ENCODE data around the gene MIA. TPM values are rescaled to one million over a fixed set of nuclear protein-coding genes. Genes with fewer than 3 reads are reported as not detected.
A peak's percentile ranks its signal among the peaks of the same experiment; 100 is the strongest.
"Not testable (repeated sequence)": the region's sequence is repeated elsewhere in the genome, so short reads cannot be mapped to it uniquely, and the experiment has no call there.

The MIA gene
- total RNA-seq, 1 experiment from 2014 or later: not detected

DNA sequence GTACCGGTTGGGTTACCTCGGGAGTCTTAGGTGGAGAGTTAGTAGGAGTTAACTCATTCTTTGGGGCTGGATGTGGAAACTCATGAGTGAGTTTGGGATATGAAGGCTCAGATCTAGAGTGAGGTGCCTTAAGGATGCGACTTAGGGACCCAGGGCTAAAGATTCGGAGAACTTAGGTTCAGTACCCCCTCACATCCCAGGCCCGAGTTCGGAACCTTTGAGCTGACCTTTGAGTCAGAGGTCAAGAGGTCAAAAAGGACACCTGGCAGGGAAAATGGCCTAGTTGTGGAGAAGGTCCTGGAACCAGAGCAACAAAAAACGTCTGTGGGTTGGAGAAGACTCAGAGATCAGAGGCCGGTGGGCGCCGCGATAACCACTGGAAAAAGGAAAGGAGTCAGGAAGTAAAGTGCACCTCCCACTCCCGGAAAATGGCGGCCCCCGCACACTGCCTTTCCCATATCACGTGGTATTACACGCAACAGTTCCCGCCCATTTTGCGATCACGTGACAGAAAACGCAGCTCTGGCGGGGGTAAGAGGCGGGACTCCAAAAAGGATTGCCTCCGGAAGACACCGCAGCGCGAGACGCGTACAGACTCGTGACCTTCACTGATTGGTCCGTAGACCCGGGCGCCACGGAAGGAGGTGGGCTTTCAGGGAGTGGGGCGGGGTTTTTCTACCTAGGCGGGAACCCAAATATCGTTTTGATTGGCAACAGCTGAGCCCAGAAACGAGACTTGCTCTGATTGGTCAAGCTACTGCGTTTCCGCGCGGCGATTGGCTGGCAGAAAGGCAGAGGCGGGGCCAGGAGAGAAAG, 25.1 kb upstream of the MIA start, which contains the start of gene ACTMAP:
Gene ACTMAP (minus strand): TSS at position 420 of the 816 bp plus-strand sequence. CDS start 674 bp downstream, outside the sequence.
- peak; percentile 100 for DNase-seq (ENCODE audit: low spot score)

- peak; percentile 98 for DNase-seq (ENCODE audit: low spot score)
These were observed 24.3 kb upstream of the MIA start, which contains the start of gene SNRPA for GRCh38 chr19:40750874-40751537. Gene SNRPA, plus strand, starts transcription at chr19:40751203. Its CDS starts 206 bp downstream, at chr19:40751409.

DNA sequence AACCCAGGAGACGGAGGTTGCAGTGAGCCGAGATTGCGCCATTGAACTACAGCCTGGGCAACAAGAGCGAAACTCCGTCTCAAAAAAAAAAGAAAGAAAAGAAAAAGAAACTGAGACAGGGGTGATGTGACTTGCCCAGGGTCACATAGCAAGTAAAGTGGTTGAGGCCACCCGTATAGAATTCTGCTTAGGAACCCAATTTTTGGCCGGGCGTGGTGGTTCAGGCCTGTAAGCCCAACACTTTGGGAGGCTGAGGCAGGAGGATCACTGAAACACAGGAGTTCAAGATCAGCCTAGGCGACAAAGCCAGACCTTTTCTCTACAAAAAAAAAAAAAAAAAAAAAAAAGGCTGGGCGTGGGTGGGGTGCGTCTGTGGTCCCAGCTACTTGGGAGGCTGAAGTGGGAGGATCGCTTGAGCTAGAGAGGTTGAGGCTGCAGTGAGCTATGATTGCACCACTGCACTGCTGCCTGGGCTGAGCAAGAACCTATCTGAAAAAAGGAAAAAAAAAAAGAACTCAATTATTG, 23.0 kb upstream of the MIA start:
- DNase-seq (ENCODE audit: low spot score): no peak

DNA sequence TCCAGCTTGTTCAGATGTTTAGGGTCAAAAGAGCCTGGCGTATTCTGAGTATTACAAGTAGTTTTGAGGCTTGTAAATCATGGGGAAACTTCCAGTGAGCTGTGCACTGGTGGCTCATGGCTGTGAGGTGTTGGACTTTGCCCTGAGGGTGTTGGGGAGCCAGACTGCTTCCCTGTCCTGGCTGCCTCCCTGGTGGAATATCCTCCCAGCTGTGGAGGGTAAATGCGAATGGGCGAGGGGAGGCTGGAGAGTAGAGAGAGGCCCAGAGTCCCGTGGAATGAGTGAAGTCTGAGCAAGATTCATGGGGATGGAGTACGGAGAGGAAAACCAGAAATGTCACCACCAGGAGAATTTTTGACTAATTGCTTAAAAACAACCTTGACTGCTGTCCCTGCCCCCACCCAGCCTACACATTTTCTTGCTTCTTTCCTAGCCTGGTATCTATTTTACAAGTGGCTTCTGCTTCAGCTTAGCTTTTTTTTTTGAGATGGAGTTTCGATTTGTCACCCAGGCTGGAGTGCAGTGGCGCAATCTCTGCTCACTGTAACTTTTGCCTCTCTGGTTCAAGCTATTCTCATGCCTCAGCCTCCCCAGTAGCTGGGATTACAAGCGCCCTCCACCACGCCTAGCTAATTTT, 20.6 kb upstream of the MIA start:
- DNase-seq (ENCODE audit: low spot score): no peak

DNA sequence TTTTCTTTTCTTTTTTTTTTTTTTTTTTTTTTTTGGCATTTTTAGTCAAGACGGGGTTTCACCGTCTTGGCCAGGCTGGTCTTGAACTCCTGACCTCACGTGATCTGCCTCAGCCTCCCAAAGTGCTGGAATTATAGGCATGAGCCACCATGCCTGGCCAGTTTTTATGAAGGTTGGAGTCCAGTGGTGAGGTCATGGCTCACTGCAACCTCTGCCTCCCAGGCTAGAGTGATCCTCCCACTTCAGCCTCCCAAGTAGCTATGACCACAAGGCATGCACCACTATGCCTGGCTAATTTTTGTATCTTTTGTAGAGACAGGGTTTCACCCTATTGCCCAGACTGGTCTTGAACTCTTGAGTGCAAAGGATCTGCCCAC, 20.1 kb upstream of the MIA start:
- DNase-seq (ENCODE audit: low spot score): no peak

- DNase-seq (ENCODE audit: low spot score): no peak
These were observed 19.5 kb upstream of the MIA start for GRCh38 chr19:40755791-40756190.

GRCh38 chr19:40756502-40757110, 18.7 kb upstream of the MIA start:
- no peak for DNase-seq (ENCODE audit: low spot score)

DNA sequence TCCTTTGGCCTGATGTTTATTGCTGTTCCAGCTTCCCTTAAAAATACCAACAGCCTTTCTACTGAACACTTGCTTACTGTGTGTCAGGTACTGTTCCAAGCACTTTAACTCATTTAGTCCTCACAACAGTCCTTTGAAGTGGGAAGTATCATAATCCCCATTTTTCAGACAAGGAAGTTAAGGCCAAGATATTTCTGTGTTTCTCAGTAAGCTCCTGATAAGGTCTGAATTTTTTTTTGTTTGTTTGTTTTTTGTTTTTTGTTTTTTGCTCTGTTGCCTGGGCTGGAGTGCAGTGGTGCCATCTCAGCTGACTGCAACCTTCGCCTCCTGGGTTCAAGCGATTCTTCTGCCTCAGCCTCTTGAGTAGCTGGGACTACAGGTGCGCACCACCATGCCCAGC, 16.8 kb upstream of the MIA start:
- DNase-seq (ENCODE audit: low spot score): no peak

GRCh38 chr19:40759352-40759751, 16.0 kb upstream of the MIA start:
- no peak for DNase-seq (ENCODE audit: low spot score)

DNA sequence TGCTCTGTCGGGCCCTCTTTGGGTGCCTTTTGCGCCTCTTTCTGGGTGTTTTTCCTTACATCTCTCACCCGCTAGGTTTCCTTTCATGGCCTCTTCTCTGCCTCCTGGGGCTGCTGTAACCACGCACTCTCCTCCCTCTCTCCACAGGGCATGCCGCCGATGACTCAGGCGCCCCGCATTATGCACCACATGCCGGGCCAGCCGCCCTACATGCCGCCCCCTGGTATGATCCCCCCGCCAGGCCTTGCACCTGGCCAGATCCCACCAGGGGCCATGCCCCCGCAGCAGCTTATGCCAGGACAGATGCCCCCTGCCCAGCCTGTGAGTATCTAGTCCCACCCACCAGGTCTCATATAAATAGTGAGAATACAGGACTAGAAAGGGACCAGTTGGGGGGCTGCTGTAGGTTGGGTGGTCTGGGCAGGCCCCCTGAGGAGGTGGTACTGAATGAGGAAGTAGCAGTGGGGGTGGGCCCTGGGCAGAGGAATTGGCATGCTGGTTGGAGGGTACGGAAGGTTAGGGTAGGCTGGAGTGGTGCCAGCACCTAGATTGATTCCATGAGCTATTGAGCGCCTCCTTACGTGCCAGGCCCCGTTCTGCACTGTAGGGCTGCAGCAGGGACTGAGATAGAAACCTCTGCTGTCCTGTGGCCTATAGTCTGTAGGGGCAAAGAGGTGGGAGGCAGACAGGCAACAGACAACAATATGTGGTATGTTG, 12.4 kb upstream of the MIA start:
- no peak for DNase-seq (ENCODE audit: low spot score)

DNA sequence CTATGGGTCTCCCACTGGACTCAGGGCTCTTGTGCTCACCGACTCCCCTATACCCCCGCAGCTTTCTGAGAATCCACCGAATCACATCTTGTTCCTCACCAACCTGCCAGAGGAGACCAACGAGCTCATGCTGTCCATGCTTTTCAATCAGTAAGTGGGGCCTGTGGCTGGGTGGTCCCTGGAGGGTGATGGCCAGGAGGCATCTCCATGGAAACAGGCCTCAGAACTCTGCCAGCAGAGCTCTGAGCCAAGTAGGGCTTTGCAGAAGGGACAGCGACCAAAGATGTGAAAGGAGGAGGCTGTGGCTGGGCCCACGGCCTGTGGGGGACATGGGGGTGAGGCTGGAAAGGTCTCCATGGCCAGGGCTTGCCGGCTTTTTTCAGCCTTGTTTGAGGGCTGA, 11.8 kb upstream of the MIA start:
- DNase-seq (ENCODE audit: low spot score): no peak

- DNase-seq (ENCODE audit: low spot score): no peak
These were observed 11.4 kb upstream of the MIA start for GRCh38 chr19:40763963-40764362.

DNA sequence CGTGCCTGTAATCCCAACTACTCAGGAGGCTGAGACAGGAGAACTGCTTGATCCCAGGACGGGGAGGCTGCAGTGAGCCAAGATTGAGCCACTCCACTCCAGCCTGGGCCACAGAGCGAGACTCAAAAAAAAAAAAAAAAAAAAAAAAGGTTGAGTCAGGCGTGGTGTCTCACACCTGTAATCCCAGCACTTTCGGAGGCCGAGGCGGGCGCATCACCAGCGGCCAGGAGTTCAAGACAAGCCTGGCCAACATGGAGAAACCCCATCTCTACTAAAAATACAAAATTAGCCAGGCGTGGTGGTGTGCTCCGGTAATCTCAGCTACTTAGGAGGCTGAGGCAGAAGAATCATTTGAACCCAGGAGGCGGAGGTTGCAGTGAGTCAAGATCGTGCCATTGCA, 8.9 kb upstream of the MIA start:
- not testable (repeated sequence) for DNase-seq (ENCODE audit: low spot score)

DNA sequence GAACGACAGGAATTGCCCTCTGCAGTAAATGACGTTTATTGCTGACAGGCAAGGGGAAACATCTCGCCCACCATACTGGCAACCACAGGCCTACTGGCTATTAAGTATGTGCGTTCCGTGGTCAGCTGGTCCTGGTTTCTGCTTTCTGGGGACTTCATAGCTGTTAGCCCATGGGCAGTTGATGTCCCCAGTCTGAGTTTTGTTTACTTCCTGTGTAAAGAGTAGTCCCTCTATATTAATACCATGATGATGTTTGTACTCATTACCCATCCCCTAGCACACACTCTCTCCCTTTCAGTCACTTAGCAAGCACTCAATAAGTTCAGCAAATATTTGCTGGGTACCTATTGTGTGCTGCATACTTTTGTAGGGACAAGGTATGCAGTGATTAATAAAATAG, 6.5 kb upstream of the MIA start:
- no peak for DNase-seq (ENCODE audit: low spot score)

DNA sequence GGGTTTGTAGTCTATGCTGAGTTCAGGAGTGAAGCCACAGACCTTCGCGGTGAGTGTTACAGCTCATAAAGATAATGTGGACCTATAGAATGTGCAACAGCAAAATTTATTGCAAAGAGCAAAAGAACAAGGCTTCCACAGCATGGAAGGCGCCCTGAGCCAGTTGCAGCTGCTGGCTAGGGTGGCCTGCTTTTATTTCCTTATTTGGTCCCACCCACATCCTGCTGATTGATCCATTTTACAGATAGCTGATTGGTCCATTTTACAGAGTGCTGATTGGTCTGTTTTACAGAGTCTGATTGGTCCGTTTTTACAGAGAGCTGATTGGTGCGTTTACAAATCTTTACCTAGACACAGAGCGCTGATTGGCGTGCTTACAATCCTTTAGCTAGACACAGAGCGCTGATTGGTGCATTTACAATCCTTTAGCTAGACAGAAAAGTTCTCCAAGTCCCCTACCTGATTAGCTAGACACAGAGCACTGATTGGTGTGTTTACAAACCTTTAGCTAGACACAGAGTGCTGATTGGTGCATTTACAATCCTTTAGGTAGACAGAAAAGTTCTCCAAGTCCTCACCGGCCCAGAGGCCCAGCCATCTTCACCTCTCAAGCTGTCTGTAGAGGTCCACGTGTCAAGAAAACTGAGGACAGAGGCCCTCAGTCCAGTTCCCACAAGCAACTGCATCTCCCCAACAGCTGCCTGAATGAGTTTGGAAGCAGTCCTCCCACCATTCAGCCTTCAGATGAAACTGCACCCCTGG, 4.0 kb upstream of the MIA start:
- DNase-seq (ENCODE audit: low spot score): peak; percentile 51

DNA sequence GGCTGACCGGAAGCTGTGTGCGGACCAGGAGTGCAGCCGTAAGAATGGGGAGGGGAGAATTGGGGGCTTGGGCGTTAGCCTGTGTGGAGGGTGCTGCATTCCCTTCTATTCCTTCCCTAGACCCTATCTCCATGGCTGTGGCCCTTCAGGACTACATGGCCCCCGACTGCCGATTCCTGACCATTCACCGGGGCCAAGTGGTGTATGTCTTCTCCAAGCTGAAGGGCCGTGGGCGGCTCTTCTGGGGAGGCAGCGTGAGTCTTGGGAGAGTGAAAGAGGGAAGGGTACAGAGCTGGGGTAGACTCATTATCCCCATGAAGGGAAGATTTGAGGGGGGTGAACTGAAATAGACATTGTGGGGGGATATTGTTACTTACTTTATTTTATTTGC, 306 bp downstream of the MIA start:
- no peak for DNase-seq (ENCODE audit: low spot score)

- DNase-seq (ENCODE audit: low spot score): no peak
These were observed 1.0 kb downstream of the MIA start for GRCh38 chr19:40776364-40776763.

- DNase-seq (ENCODE audit: low spot score): peak; percentile 97
These were observed 1.8 kb downstream of the MIA start for GRCh38 chr19:40776932-40777644.

- no peak for DNase-seq (ENCODE audit: low spot score)
These were observed 2.3 kb downstream of the MIA start for GRCh38 chr19:40777645-40777936.

Measured in A172 (cell line).